ENCODE data around the gene KLHL18. TPM values are rescaled to one million over a fixed set of nuclear protein-coding genes. Genes with fewer than 3 reads are reported as not detected.
A peak's percentile ranks its signal among the peaks of the same experiment; 100 is the strongest.
"Not testable (repeated sequence)": the region's sequence is repeated elsewhere in the genome, so short reads cannot be mapped to it uniquely, and the experiment has no call there.

The KLHL18 gene
- total and polyA plus RNA-seq, 3 donors from 2014 or later: 17.6 to 26.2 (median 24.7) TPM

- H3K36me3 ChIP-seq (ENCODE audit: low read depth, missing control alignments): no peaks in the 10 kb centered on the region
- TF ChIP-seq CTCF (IDR thresholded peaks at IDR 0.05) (no peak), POLR2A (IDR thresholded peaks at IDR 0.05) (no peak)
- H3K4me1 ChIP-seq: no peaks in the 10 kb centered on the region
- no peak overlapping the region for H3K4me3 ChIP-seq
- H3K27me3 ChIP-seq: no peaks in the 10 kb centered on the region
- H3K9me3 ChIP-seq: no peaks in the 10 kb centered on the region
- intact Hi-C loops (cut with DNase I; ENCODE audit: low total_unique reads): no loop called here
- H3K27ac ChIP-seq: no peak overlapping the region
- DNase-seq: no peak
- WGBS, 2 donors: 94 to 96% methylated on average over 2 of the region's 2 CpGs
Measured at GRCh38 chr3:47366833-47367232, 84.1 kb downstream of the KLHL18 start.

- intact Hi-C loops (cut with DNase I; ENCODE audit: low total_unique reads): no loop called here
- DNase-seq: no peak
Measured at GRCh38 chr3:47367631-47368030, 84.9 kb downstream of the KLHL18 start.

GRCh38 chr3:47370020-47370419, 87.3 kb downstream of the KLHL18 start:
- H3K9me3 ChIP-seq; H3K27ac ChIP-seq; H3K36me3 ChIP-seq (ENCODE audit: low read depth, missing control alignments); intact Hi-C loops (cut with DNase I; ENCODE audit: low total_unique reads); DNase-seq; H3K4me1 ChIP-seq; H3K27me3 ChIP-seq; H3K4me3 ChIP-seq: not testable (repeated sequence)
- 85 to 96% methylated on average over 5 to 8 of the region's 8 CpGs for WGBS, 2 donors

More at GRCh38 chr3:47367631-47368030, 84.9 kb downstream of the KLHL18 start:
- H3K4me3 ChIP-seq: no peak overlapping the region
- no peaks in the 10 kb centered on the region for H3K36me3 ChIP-seq (ENCODE audit: low read depth, missing control alignments)
- H3K27ac ChIP-seq: no peak overlapping the region
- no peaks in the 10 kb centered on the region for H3K27me3 ChIP-seq
- no peak for TF ChIP-seq POLR2A (IDR thresholded peaks at IDR 0.05)
- TF ChIP-seq CTCF (IDR thresholded peaks at IDR 0.05): no peak
- no peaks in the 10 kb centered on the region for H3K9me3 ChIP-seq
- 91 to 95% methylated on average over 7 of the region's 7 CpGs for WGBS, 2 donors
- no peaks in the 10 kb centered on the region for H3K4me1 ChIP-seq

GRCh38 chr3:47370887-47371697, 88.3 kb downstream of the KLHL18 start:
- H3K9me3 ChIP-seq: no peaks in the 10 kb centered on the region
- no peak overlapping the region for H3K4me3 ChIP-seq
- TF ChIP-seq POLR2A (IDR thresholded peaks at IDR 0.05): no peak
- TF ChIP-seq CTCF (IDR thresholded peaks at IDR 0.05): peak in 1 of 3 experiments; percentile 27
- WGBS, 2 donors: 45 to 56% methylated on average over 11 to 13 of the region's 13 CpGs
- intact Hi-C loops (cut with DNase I; ENCODE audit: low total_unique reads): no loop called here
- no peaks in the 10 kb centered on the region for H3K4me1 ChIP-seq
- no peak overlapping the region for H3K27ac ChIP-seq
- no peak for DNase-seq
- no peaks in the 10 kb centered on the region for H3K27me3 ChIP-seq
- H3K36me3 ChIP-seq (ENCODE audit: low read depth, missing control alignments): no peaks in the 10 kb centered on the region

GRCh38 chr3:47374587-47374986, 91.8 kb downstream of the KLHL18 start:
- no peak overlapping the region for H3K4me3 ChIP-seq
- H3K27me3 ChIP-seq: no peaks in the 10 kb centered on the region
- DNase-seq: no peak
- TF ChIP-seq POLR2A (IDR thresholded peaks at IDR 0.05): no peak
- no peak for TF ChIP-seq CTCF (IDR thresholded peaks at IDR 0.05)
- H3K27ac ChIP-seq: no peak overlapping the region
- H3K9me3 ChIP-seq: no peaks in the 10 kb centered on the region
- no peaks in the 10 kb centered on the region for H3K36me3 ChIP-seq (ENCODE audit: low read depth, missing control alignments)
- intact Hi-C loops (cut with DNase I; ENCODE audit: low total_unique reads): no loop called here
- peaks cover 4% of the 10 kb centered on the region for H3K4me1 ChIP-seq
